PC-9 (cell line): ENCODE results near the gene RAB3IL1.

Experiments used
- EZH2 ChIP-seq: fragments of 200-600 bp; sonication (generic); IDR thresholded peaks from 2 replicates; pipeline ENCODE4 v1.8.0; 2017; ENCODE audit warnings: antibody characterized with exemption, low read depth
- TF ChIP-seq, protein P1 (sequence below): fragments of 200-600 bp; sonication (generic); conservative IDR thresholded peaks from 2 replicates; pipeline ENCODE4 v1.6.1; 2017; ENCODE audit warnings: mixed run types, antibody characterized with exemption, mild to moderate bottlenecking, moderate library complexity

DNA sequence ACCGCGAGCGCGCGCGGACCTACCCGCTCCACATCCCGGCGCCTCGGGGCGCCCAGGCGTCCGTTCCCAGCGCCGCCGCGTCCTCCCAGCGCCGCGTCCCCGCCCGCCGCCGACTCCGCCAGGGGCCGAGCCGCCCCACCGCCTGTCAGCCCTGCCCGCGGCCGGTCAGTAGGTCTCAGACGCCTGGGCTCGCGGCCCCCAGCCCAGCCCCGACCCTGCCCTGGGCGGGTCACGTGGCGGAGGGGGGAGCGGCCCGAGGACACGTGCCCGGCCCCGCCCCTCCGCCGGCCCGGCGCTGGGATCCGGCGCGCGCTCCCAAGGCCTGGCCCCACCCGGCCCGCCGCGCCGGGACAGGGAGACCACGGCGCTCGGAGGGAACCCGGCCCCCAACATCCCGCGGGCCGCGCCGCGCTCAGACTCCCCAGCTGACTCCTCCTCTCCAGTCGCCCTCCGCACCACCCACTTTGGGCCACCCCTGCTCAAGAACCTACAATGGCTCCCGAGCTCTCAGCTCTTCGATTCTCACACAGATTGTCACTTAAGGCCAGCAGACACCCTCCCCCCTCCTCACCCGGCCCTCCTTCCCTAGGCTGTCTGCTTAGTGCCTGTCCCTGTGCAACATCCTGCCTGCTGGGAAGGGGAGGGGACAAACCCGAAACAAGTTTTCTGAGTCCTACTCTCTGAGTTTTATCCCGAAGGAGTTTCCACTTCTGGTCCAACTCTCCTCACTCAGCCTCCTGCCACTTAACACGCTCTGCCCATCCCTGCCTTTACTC is at the start of gene RAB3IL1:
- TF ChIP-seq, protein P1, sequence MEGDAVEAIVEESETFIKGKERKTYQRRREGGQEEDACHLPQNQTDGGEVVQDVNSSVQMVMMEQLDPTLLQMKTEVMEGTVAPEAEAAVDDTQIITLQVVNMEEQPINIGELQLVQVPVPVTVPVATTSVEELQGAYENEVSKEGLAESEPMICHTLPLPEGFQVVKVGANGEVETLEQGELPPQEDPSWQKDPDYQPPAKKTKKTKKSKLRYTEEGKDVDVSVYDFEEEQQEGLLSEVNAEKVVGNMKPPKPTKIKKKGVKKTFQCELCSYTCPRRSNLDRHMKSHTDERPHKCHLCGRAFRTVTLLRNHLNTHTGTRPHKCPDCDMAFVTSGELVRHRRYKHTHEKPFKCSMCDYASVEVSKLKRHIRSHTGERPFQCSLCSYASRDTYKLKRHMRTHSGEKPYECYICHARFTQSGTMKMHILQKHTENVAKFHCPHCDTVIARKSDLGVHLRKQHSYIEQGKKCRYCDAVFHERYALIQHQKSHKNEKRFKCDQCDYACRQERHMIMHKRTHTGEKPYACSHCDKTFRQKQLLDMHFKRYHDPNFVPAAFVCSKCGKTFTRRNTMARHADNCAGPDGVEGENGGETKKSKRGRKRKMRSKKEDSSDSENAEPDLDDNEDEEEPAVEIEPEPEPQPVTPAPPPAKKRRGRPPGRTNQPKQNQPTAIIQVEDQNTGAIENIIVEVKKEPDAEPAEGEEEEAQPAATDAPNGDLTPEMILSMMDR, result no peak
- no peak for TF ChIP-seq EZH2
